GM21381 (cell line): ENCODE data around the gene ZNF835.
"Not testable (repeated sequence)": the region's sequence is repeated elsewhere in the genome, so short reads cannot be mapped to it uniquely, and the experiment has no call there.

Source experiments
- ATAC-seq: cut with Tn5 transposase; IDR thresholded peaks from one replicate; pipeline ENCODE4 v1.9.1; 2021; ENCODE audit warnings: mild to moderate bottlenecking, moderate library complexity; ENCODE audit not compliant: unreplicated experiment

The ZNF835 gene

GRCh38 chr19:56671613-56671994, at the start of gene ZNF835:
Gene ZNF835, minus strand, starts transcription at chr19:56671757. Its CDS starts 6,559 bp downstream, at chr19:56665198.
- ATAC-seq = no peak

GRCh38 chr19:56720281-56720680, 48.7 kb upstream of the ZNF835 start:
- no peak for ATAC-seq

GRCh38 chr19:56718231-56718630, 46.7 kb upstream of the ZNF835 start:
- no peak for ATAC-seq

GRCh38 chr19:56712611-56713276, 41.2 kb upstream of the ZNF835 start:
- no peak for ATAC-seq

- ATAC-seq = no peak
Observed at GRCh38 chr19:56710437-56710836, 38.9 kb upstream of the ZNF835 start.

- no peak for ATAC-seq
Observed at GRCh38 chr19:56707821-56708220, 36.3 kb upstream of the ZNF835 start.

- ATAC-seq = no peak
Observed at GRCh38 chr19:56705939-56706338, 34.4 kb upstream of the ZNF835 start.

GRCh38 chr19:56701895-56702294, 30.3 kb upstream of the ZNF835 start:
- no peak for ATAC-seq

- ATAC-seq = no peak
Observed at GRCh38 chr19:56699552-56699951, 28.0 kb upstream of the ZNF835 start.

- ATAC-seq = no peak
Observed at GRCh38 chr19:56692206-56692895, 20.8 kb upstream of the ZNF835 start.

GRCh38 chr19:56690670-56691069, 19.1 kb upstream of the ZNF835 start:
- ATAC-seq = no peak

- ATAC-seq = no peak
Observed at GRCh38 chr19:56689198-56689597, 17.6 kb upstream of the ZNF835 start.

GRCh38 chr19:56687031-56687430, 15.5 kb upstream of the ZNF835 start:
- ATAC-seq = no peak

- no peak for ATAC-seq
Observed at GRCh38 chr19:56683116-56683515, 11.6 kb upstream of the ZNF835 start.

- ATAC-seq = no peak
Observed at GRCh38 chr19:56681702-56682101, 10.1 kb upstream of the ZNF835 start.

GRCh38 chr19:56678205-56678604, 6.6 kb upstream of the ZNF835 start:
- no peak for ATAC-seq

- not testable (repeated sequence) for ATAC-seq
Observed at GRCh38 chr19:56672610-56673009, 1.1 kb upstream of the ZNF835 start.

GRCh38 chr19:56670961-56671612, 470 bp downstream of the ZNF835 start:
- no peak for ATAC-seq

GRCh38 chr19:56670401-56670960, 1.1 kb downstream of the ZNF835 start:
- no peak for ATAC-seq

GRCh38 chr19:56668676-56669075, 2.9 kb downstream of the ZNF835 start:
- ATAC-seq = no peak

GRCh38 chr19:56667311-56667870, 4.2 kb downstream of the ZNF835 start:
- ATAC-seq = no peak
